NCI-H2171 (cell line): ENCODE measurements around the gene COX7B2.

Experiments
- DNase-seq: peaks from one replicate; lab custom pipeline; 2025; lab: John Stamatoyannopoulos, UW

Gene COX7B2

GRCh38 chr4:46717950-46718349 is 191.1 kb downstream of the COX7B2 start:
- no peak for DNase-seq

GRCh38 chr4:46715468-46715867 is 193.6 kb downstream of the COX7B2 start:
- DNase-seq: no peak

- no peak for DNase-seq
These were observed 210.2 kb downstream of the COX7B2 start for GRCh38 chr4:46698891-46699290.
